OCI-LY1 (cell line): ENCODE results near the gene ADARB2.

Source experiments
- CTCF ChIP-seq: fragments of 200-600 bp; sonication (generic), shearing (Covaris generic); IDR thresholded peaks from 2 replicates; pipeline ENCODE4 v1.5.1; 2017; ENCODE audit warnings: mild to moderate bottlenecking, antibody characterized with exemption, low read length, moderate library complexity, mixed read lengths
- EZH2 ChIP-seq: fragments of 200-600 bp; sonication (generic), shearing (Covaris generic); IDR thresholded peaks from 2 replicates; pipeline ENCODE4 v1.8.0; 2017; ENCODE audit warnings: borderline replicate concordance, mixed run types, mild to moderate bottlenecking, antibody characterized with exemption, low read length, moderate library complexity, mixed read lengths

- TF ChIP-seq CTCF = no peak
- no peak for TF ChIP-seq EZH2
These were observed 224.1 kb downstream of the ADARB2 start for GRCh38 chr10:1513221-1513620.
